Fibroblast of lung (primary cell): ENCODE data around the gene RPP40.

ENCODE experiments used
- EZH2 ChIP-seq: IDR thresholded peaks from 2 replicates; pipeline ENCODE4 v1.5.1; 2012; ENCODE audit warnings: low read length, control low read depth, mild to moderate bottlenecking; ENCODE audit errors: missing control alignments
- TF ChIP-seq, protein P1 (sequence below), 2 donors: IDR thresholded peaks in 1 of 2; conservative IDR thresholded peaks in 1 of 2; 1 replicate in 1 of 2; 2 replicates in 1 of 2; pipeline ENCODE4 v1.5.1; 2011 to 2012; ENCODE audit warnings: low read length in 2 of 2, control low read depth in 1 of 2, inconsistent platforms in 1 of 2, low read depth in 1 of 2, mild to moderate bottlenecking in 1 of 2

DNA sequence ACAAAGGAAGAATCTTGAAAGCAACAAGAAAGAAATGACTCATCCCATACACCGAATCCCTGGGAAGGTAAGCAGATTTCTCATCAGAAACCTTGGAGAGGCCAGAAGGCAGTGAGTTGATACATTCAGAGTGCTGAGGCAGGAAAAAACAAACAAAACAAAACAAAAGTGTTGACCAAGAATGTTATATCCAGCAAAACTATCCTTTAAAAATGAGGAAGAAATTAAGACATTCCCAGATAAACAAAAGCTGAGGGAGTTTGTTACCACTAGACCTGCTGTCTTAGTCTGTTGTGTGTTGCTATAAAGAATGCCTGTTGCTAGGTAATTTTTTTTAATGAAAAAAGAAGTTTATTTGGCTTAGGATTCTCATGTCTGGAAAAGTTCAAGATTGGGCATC lies 47.6 kb upstream of the RPP40 start:
- TF ChIP-seq, protein P1, sequence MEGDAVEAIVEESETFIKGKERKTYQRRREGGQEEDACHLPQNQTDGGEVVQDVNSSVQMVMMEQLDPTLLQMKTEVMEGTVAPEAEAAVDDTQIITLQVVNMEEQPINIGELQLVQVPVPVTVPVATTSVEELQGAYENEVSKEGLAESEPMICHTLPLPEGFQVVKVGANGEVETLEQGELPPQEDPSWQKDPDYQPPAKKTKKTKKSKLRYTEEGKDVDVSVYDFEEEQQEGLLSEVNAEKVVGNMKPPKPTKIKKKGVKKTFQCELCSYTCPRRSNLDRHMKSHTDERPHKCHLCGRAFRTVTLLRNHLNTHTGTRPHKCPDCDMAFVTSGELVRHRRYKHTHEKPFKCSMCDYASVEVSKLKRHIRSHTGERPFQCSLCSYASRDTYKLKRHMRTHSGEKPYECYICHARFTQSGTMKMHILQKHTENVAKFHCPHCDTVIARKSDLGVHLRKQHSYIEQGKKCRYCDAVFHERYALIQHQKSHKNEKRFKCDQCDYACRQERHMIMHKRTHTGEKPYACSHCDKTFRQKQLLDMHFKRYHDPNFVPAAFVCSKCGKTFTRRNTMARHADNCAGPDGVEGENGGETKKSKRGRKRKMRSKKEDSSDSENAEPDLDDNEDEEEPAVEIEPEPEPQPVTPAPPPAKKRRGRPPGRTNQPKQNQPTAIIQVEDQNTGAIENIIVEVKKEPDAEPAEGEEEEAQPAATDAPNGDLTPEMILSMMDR (conservative IDR thresholded peaks at IDR 0.05 in 1 of 2, IDR thresholded peaks at IDR 0.05 in 1 of 2; ENCODE audit: low read depth in 1 of 2, low read length in 2 of 2), result no peak
- TF ChIP-seq EZH2, result no peak
